NCI-H526 (cell line): ENCODE measurements around the gene MAN1A1.
A peak's percentile ranks its signal among the peaks of the same experiment; 100 is the strongest.
"Not testable (repeated sequence)": the region's sequence is repeated elsewhere in the genome, so short reads cannot be mapped to it uniquely, and the experiment has no call there.

Experiments
- DNase-seq, 2 experiments: peaks; one replicate each; lab custom pipeline; 2025; lab: John Stamatoyannopoulos, UW

The MAN1A1 gene

DNA sequence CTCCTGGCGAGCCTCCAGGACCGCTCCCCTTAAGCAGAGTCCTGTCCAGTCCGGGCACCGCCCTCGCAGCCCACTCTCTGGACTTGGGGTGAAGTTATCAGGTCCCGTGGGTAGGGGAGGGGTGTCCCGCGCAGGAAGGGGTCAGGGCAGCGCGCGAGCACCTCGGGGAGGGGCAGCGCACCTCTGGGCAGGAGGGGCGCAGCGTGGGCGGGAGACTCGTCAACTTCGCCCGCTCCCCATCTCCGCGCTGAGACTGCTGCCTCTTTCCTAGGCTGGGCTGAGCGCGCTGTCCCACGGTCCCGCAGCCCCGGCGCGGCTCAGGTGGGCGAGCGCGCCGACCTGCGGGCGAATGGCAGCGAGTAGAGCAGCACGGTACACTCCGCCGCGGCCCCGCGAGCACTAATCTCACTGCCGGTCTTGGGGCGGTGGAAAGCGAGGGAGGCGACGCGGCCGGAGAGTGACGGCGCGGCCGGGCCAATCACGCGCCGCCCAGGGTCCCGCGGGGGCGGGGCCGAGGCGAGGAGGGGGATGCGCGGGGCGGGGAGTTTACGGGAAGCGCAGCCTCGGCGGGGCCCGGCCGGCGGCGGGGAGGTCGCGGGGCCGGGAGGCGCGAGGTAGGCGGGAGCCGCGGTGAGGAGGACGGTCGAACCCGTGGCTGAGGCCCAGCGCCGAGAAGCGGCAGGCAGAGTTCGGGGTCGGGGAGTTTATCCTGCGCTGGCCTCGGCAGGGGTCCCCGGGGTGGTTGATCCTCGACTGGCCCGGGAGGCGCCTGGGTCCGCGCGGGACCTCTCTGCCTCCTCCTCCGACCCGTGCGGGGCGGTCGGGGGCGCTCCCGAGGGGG, at the start of gene MAN1A1:
MAN1A1 (minus strand) TSS at position 401 of the 841 bp plus-strand sequence. CDS start 696 bp downstream, outside the sequence.
- peak; percentile 72 to 95 for DNase-seq

DNA sequence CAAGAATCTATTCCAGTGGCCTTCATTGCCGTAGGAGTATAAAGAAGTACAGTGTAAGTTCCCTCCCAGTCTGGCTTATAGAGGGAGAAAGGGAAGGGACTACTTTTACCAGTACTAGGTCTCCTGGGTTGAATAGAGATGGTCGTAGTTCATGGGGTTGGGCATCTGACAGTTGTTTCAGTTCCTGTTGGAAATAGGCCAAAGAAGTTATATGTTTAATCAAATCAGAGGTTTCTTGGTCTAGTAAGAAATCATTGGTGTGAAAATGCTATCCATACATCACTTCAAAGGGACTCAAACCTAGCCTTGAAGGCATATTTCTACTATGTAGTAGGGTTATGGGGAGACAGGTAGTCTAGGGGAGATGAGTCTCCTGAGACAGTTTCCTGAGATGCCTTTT, 45.6 kb upstream of the MAN1A1 start:
- DNase-seq = no peak

DNA sequence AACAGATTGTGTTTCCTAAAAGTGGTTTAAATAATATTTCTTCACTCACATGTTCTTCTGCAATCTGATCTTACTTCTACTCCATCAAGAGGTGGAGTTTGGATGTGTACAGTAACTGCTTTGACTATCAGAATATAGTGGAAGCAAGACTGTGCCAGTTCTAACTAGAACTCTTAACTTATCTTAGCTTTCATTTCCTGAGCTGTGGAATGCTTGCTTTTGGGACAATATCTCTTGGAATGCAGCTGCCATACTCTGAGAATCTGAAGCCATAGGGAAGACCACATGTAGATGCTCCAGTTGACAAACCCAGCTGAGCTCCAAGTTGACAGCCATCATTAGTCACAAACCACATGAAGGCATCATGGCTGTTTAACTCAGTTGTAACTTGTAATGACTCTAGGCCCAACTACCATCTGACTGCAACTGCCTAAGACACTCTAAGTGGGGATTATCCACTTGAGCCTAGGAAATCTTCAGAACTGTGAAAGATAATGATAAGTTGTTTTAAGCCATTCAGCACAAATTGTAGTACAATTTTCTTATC, 40.8 kb upstream of the MAN1A1 start:
- no peak for DNase-seq

DNA sequence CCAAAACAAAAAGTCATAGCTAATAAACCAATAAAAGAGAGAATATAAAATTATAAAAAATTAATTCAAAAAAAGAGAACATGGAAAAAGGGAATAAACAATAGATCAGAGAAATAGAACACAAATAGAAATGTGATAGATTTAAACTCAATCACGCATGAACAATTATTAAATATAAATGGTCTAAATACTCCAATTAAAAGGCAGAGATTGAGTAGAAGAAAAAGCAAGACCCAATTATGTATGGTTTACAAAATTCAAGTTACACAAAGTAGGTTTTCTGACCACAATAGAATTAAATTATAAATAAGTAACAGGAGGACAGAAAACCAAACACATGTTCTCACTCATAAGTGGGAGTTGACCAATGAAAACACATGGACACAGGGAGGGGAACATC, 36.4 kb upstream of the MAN1A1 start:
- DNase-seq = no peak

DNA sequence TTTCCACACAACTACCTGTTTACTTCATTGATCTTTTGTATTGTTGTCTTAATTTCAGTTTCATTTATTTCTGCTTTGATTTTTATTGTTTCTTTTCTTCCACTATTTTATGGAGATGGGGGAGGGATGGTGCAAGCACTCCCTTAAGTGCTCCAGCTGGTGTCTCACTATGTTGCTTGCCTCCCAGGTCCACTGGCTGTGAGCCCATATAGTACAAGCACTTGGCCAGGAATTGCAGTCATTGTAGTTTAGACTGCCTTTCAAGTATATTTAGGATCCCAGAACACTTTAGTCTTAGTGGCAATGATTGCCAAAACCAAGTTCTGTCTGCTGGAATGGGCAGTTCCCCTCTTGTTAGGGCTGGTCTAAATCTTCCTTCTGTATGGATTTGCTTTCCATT, 34.9 kb upstream of the MAN1A1 start:
- no peak for DNase-seq

DNA sequence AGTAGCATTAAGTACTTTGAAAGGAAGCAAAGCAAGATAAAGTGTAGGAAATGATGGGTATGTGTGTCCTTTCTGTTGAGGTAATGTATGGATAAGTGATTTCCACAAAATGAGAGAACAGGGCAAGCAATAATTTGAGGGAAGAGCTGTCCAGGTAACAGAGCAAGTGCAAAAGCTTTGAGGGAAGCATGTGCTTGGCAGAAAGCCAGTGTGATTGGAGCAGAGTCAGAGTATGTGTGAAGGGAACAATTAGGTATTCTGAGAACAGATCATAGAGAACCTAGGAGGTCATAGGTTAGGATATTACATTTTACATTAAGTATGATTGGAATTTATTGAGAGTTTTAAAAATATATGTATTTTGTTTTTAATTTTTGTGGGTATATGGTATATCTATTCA, 30.2 kb upstream of the MAN1A1 start:
- DNase-seq = no peak

DNA sequence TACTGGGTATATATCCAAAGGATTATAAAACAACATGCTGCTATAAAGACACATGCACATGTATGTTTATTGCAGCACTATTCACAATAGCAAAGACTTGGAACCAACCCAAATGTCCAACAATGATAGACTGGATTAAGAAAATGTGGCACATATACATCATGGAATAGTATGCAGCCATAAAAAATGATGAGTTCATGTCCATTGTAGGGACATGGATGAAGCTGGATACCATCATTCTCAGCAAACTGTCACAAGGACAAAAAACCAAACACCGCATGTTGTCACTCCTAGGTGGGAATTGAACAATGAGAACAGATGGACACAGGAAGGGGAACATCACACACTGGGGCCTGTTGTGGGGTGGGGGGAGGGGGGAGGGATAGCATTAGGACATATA, 27.5 kb upstream of the MAN1A1 start:
- DNase-seq = not testable (repeated sequence)

DNA sequence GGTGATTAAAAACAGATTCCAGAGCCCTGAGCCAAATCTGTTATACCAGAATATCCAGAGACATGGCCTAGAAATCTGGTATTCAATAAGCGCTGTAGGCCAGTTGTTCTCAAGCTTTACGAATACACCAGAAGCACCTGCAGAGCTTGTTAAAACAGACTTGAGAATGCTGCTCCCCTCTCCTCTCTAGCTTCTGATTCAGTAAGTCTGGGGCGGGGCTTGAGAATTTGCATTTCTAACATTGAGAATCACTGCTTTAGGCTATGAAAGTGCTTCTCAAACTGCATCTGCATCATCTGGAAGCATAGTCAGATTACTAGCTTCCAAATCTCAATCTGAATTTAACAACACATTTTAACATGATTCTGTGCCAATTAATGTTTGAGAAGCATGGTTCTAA, 20.5 kb upstream of the MAN1A1 start:
- DNase-seq = peak in 1 of 2 experiments; percentile 21

DNA sequence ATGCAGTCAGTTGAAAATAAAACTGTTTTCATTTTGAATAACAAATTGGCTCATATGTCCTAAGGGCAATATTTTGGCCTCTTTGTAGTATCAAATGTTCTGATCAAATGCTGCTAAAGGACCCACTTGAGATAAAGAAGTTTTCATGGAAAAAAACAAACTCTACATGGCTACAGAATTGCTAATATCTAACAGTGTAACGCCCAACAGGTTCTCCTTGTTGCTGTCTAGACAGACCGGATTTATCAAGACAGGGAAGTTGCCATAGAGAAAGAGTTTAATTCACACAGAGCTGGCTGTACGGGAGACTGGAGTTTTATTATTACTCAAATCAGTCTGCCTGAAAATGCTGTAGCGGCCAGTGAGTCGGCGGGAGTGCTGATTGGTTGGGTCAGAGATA, 19.4 kb upstream of the MAN1A1 start:
- no peak for DNase-seq

DNA sequence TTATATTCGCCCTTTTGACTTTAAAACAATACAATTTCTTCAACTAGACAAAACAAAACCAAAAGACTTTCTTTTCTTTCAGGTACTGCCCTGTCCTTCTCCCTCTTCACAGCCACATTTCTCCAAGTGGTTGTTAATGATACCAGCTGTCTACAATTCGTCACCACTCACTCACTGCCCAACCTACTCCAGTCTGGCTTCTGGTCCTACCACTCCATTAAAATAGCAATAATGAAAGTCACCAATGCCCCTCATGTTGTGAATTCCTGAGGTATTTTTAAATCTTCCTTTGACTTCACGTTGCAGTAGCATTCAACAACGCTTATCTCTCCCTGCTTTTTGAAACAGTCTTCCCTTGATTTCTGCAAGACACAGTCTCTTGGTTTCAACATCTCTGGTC, 11.6 kb upstream of the MAN1A1 start:
- DNase-seq = no peak

DNA sequence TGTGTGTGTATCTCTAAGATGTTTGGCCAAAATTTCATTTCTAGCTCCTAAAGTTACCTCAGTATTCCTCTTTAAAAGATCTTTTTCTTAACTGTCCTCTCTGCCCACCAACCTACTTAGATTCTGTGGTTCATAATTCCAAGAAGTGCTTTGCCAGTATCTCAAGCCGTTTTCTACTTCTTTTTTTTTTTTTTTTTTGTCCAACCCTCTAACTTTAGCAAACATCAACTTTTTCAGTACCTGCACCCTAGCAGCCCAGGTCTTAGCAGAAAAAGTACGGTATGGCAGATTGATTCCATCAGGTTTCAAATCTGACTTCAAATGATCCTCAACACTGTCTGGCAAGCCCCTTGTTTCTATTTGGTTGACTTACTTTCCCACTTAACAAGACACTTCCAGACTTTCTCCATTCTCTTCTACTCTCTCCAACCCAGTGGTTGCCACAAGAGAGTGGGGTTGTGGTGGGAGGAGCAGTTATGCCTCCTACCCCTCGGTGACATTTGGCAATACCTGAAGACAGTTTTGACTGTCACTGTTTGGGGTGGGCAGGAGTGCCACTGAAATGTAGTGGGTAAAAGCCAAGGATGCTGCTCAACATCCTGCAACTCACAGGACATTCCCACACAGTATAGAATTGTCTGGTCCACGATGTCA, 10.8 kb upstream of the MAN1A1 start:
- DNase-seq = no peak

DNA sequence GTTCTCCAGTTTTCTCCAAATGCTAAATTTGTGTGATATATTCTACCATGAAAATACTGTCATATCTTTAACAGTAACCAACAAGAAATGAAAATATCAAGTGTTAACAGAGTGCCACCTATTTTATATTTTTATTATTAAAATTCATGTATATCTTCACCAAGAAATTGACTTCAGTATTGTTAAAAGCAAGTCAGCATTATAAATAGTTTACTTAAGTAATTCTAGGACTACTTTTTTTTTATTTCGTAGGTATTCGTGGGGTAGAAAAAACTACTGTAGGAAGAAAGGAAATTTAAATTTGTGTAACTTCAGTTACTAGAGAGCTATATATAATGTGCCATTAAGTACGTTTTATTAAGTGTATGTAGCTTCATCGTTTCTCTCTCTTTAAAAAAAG, 6.3 kb upstream of the MAN1A1 start:
- DNase-seq = no peak

DNA sequence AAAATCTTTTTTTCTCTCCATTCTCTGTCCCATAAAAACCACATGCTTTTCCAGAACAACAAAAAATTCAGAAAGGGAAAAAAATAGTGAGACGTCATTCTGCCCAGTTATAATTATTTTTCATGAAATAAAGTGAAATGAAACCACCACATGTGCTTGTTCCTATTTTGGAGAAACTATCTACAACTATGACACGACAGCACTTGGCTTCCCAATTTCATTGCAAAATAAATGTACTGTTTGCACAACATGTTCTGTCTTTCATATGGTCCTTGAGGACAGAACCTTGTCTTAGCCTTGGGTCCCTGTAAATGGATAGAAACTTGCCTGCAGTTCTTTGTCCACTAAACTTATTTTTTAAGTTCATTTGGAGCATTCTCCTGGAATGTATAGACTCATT, 5.6 kb upstream of the MAN1A1 start:
- no peak for DNase-seq

DNA sequence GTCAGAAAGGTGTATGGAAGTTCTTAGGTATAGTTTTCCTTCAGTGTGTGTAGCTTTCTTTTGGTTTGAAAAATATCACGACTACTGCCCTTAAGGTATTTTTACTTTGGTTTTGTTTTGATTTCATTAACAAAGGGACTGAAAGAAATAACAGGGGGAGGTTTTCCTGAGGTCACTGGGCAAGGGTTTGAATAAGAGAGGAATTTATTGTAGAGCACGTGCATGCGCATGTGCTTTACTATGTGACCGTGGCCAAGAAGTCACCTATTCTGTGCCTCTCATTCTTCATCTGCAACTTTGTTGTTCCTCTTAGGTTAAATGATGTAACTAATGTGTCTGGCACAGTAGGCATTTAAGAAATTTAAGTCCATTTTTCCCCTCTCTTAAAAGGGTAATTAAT, 4.1 kb upstream of the MAN1A1 start:
- no peak for DNase-seq

DNA sequence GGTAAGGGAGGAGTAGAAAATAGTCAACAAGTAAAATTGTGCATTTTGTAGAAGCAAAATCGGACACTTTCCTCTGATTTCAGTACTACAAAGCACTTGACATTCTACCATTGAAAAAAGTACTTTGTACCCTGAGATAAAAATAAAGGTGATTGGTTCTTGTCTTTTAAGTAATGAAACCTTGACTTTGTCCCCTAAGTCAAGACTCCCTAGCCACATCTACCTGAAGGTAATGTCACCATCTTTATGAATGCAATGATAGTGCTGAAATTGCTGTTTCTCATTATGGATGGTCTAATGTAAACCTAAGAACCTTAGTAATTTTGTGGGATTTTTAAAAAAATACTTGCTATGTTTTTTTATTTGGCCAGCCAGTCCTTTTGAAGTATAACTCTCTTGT, 2.4 kb upstream of the MAN1A1 start:
- no peak for DNase-seq

DNA sequence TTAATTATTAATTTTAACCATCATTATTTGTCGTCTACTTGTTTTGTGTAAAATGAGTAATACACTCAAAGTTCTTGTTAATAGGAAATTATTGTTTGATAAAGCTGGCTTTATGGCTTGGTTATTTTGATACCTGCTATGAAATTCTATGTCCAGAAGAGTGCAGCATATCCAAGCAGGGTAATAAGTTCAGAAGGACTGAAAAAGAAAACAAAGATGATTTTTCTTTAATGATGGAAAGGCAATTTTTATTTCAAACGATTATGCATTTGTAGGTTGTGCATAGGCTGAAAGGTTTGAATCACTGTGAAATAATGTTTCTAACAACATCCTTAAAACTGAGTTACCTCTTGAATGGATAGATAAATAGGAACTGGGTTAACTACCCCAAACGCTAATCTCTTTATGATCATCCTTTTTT, 1.4 kb upstream of the MAN1A1 start:
- peak; percentile 45 to 61 for DNase-seq

DNA sequence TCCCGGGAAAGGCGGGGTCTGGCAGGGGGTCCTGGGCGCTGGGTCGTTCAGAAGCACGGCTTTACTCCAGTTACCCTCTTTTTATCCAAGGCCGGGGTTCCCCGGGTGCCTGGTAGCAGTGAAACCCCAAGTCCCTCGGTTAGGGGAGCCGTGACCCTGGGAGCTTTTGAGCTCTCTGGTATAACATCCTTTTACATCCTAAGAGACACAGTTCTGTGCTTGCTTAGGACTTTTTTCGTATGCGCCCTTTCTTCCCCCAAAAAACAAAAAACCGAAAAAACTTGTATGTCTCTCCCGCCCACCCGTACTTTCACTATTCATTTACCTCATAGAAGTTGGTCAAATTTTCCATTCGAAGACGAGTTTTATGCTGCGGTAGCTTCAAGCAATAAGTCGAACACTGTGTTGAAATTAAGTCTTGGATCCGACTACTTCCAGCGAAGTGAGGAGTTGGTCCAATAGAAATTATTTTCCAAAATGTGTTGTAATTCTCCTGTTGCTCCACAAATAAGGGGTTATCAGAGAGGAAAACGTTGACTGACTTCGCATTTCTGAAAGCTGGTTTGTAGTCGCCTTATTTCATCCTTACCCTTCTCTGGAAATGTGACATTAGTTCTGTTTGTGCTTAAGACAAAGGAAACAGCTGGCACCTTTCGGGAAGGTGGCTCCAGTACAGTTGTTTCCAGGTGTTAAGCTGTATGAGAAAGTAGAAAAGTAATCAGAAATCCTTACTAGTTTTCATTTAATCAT, 816 bp upstream of the MAN1A1 start:
- DNase-seq = peak; percentile 52 to 70

DNA sequence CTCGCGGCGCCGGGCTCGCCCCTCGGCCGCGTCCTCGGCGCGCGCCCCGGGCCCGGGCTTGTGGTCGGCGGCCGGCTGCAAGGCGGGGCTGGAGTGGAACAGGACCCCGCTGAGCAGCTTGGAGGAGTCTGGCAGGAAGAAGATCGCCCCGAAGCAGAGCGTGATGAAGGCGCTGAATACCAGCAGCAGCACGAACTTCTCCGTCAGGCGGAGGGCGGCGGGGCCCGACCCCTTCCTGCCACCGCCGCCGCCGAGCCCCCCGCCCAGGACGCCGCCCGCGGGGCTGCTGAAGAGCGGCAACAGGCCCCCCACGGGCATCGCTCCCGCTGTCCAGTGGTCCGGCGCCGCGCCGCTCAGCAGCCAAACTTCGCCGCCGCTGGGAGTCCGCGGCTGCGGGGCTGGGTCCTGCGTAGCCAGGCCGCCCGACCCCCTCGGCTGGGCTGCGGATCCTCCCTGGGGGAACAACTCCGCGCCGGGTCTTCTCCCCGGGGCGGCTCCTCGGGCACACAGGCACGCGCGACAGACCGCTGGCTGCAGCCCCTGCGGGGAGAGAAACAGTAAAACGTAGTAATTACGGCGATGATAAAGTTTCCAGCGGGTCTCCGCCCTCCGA, 707 bp downstream of the MAN1A1 start:
- peak in 1 of 2 experiments; percentile 70 for DNase-seq

DNA sequence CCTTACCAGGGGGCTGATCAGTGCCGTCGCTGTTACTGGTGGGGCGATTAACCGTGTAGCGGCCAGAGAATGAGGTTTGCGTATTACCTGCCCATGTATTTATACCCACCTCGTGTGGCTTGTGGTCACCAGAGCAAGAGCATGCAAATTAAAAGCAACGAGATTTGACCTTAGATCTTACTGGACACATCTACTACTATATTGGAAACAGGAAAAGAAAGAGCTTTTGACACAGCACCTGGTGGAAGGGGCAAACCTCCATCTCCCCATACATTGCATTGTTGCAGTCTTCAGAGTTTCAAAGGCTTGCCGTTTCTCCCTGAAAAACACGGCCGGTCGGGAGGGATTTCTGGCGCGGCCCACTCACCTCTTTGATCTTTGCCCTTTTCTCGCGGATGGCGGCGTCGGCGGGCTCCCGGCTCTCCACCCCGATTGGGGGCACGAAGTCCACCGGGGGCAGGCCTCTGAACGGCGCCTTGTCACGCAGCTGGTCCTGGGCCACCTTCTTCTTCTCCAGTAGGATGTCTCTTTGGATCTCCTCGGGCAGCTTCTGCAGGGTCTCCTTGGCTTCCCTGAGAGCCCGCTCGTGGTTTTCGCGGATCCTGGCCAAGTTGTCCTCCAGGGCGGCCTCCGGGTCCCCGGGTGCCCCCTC, 1.3 kb downstream of the MAN1A1 start:
- peak in 1 of 2 experiments; percentile 66 for DNase-seq

DNA sequence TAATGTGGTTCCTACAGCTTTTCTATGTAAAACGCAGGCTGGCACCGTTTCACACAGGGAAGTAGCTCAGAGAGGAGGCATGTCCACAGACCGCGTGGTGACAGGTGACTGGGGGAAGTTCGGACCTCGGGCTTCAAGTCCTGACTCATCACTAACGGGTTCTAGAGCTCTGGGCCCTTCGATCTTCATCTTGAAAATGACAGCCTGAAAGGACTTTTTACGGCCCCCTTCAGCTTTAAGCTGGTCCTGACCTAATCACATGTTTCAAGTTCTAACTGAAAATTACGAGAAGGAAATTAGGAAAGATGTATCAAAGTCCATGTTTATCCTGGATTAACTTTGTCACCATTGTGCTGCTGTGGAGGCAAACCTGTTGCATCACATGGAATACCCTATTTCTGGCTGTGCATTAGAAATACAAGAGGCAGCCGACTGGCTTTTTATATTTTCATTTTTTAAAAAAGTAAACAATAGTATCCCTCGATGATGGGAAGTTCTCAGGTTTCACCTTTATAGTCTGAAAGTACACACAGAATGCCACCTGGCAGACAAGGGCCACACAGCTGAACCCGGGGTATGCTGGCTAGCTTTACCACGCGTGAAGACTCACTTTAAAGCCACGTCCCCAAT, 2.0 kb downstream of the MAN1A1 start:
- DNase-seq = peak; percentile 50 to 74

DNA sequence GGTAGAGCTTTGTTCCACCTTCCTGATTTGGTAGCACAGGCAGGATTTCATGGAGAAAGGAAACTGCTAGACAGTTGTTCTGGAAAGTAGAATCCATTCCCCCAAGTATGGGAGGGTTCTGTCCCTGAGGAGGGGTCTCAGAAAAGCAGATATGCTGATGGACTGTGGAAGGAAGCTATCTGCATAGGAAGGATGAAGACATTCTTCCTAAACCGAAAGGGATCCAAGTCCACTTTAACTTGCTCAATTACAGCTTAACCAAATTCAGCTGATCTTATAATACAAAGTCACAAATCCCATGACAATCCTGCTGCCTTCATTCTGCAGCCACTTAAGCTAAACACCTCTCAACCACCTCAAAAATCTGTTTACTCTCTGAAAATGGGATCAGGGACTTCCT, 2.6 kb downstream of the MAN1A1 start:
- no peak for DNase-seq
